ENCODE results near the gene SNCG.
"Not testable (repeated sequence)": the region's sequence is repeated elsewhere in the genome, so short reads cannot be mapped to it uniquely, and the experiment has no call there.

SNCG gene

GRCh38 chr10:86961481-86962091 is 3.2 kb downstream of the SNCG start:
- no peak for DNase-seq

GRCh38 chr10:86962136-86962980 is 4.0 kb downstream of the SNCG start:
- DNase-seq = no peak

GRCh38 chr10:86962981-86963310 is 4.5 kb downstream of the SNCG start:
- DNase-seq = no peak

- no peak for DNase-seq
Measured at GRCh38 chr10:86963341-86963919, 5.0 kb downstream of the SNCG start.

- DNase-seq = no peak
Measured at GRCh38 chr10:86964061-86964846, 5.9 kb downstream of the SNCG start.

GRCh38 chr10:86964847-86965190 is 6.4 kb downstream of the SNCG start:
- DNase-seq = no peak

GRCh38 chr10:86965986-86966654 is 7.7 kb downstream of the SNCG start:
- DNase-seq = peak; percentile 32

- DNase-seq = no peak
Measured at GRCh38 chr10:86967481-86967941, 9.1 kb downstream of the SNCG start.

- DNase-seq = no peak
Measured at GRCh38 chr10:86968271-86968993, 10.0 kb downstream of the SNCG start, which contains the start of gene ADIRF. ADIRF (plus strand) TSS chr10:86968482; CDS start chr10:86968545, 63 bp downstream.

GRCh38 chr10:86968994-86969355 is 10.6 kb downstream of the SNCG start:
- DNase-seq = no peak

GRCh38 chr10:86969421-86970041 is 11.1 kb downstream of the SNCG start:
- no peak for DNase-seq

- no peak for DNase-seq
Measured at GRCh38 chr10:86970162-86970981, 12.0 kb downstream of the SNCG start.

GRCh38 chr10:86970982-86971231 is 12.5 kb downstream of the SNCG start:
- DNase-seq = no peak

- peak; percentile 83 for DNase-seq
Measured at GRCh38 chr10:86971232-86971991, 13.0 kb downstream of the SNCG start.

GRCh38 chr10:86972613-86973380 is 14.4 kb downstream of the SNCG start:
- DNase-seq = no peak

- no peak for DNase-seq
Measured at GRCh38 chr10:86974484-86974883, 16.1 kb downstream of the SNCG start.

GRCh38 chr10:86976362-86977056 is 18.1 kb downstream of the SNCG start:
- no peak for DNase-seq

- DNase-seq = not testable (repeated sequence)
Measured at GRCh38 chr10:86978457-86978856, 20.1 kb downstream of the SNCG start.

Measured in stimulated activated CD4-positive, alpha-beta T cell treated with anti-CD3 and anti-CD28 coated beads, Interleukin-1b, Interleukin-23, amount 100 ng/mL, for 48 hours (primary cell).